ENCODE results near the gene GDI1. TPM values are rescaled to one million over a fixed set of nuclear protein-coding genes. Genes with fewer than 3 reads are reported as not detected.

Gene GDI1
- polyA plus RNA-seq, 3 donors = 15.8 to 398 (median 21.3) TPM

DNA sequence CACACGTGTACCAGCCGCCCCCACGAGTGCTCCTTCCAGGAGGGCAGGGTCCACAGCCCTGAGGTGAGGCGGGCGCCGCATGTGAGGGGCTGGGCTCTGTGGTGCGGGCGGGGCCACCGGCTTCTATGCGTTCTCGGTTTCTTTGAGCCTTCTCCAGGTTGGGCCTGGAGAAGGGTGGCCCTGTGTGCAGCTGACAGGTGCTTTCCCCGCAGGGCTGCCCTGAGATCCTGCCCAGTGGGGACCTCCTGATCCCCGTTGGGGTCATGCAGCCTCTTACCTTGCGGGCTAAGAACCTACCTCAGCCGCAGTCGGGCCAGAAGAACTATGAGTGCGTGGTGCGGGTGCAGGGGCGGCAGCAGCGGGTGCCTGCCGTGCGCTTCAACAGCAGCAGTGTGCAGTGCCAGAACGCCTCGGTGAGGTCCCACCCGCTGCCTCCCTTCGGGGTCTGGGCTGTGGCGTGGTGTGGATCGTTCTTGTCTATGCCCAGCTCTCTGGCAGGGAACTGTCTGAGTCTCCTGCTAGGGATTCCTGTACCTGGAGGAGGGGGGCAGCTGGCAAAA is 27.9 kb downstream of the GDI1 start:
- H3K27ac Mint-ChIP-seq = no peak overlapping the region
- Histone ChIP-seq H3K4me3 (replicated peaks in 1 of 3; ENCODE audit: low read depth in 2 of 3, low read length in 3 of 3) (no peak overlapping the region), H3K36me3 (replicated peaks in 1 of 2; ENCODE audit: control insufficient read depth in 1 of 2, insufficient read depth in 2 of 2, low read length in 2 of 2) (no peaks in the 10 kb centered on the region), H3K9me3 (replicated peaks in 1 of 2; ENCODE audit: control insufficient read depth in 1 of 2, insufficient read depth in 1 of 2, low read length in 2 of 2) (peaks cover 0 to 4% of the 10 kb centered on the region in 2 donors), H3K79me2 (ENCODE audit: insufficient read depth, low read length) (no peaks in the 10 kb centered on the region), H3K4me1 (ENCODE audit: control insufficient read depth in 1 of 2, insufficient read depth in 2 of 2, low read length in 2 of 2) (no peaks in the 10 kb centered on the region), H2AFZ (ENCODE audit: insufficient read depth, low read depth, low read length, poor library complexity, severe bottlenecking) (no peak overlapping the region), H3K9ac (ENCODE audit: insufficient read depth, low read length, poor library complexity, severe bottlenecking) (no peak overlapping the region), H4K20me1 (ENCODE audit: insufficient read depth, low read length) (no peaks in the 10 kb centered on the region), H3K27me3 (ENCODE audit: control insufficient read depth in 2 of 2, insufficient read depth in 2 of 2, low read length in 2 of 2) (no peaks in the 10 kb centered on the region), H3K4me2 (replicated peaks; ENCODE audit: extremely low read depth, low read length, poor library complexity, severe bottlenecking) (no peak overlapping the region), H3K27ac (ENCODE audit: low read depth in 1 of 2, low read length in 2 of 2) (no peak overlapping the region)
- WGBS (ENCODE audit: insufficient coverage) = 97% methylated on average over 16 of the region's 28 CpGs
- no peaks in the 10 kb centered on the region for H3K4me1 Mint-ChIP-seq
- peaks cover 0 to 13% (median 8%) of the 10 kb centered on the region in 3 donors for H3K27me3 Mint-ChIP-seq (ENCODE audit: low read depth in 3 of 3)
- TF ChIP-seq, protein P1, sequence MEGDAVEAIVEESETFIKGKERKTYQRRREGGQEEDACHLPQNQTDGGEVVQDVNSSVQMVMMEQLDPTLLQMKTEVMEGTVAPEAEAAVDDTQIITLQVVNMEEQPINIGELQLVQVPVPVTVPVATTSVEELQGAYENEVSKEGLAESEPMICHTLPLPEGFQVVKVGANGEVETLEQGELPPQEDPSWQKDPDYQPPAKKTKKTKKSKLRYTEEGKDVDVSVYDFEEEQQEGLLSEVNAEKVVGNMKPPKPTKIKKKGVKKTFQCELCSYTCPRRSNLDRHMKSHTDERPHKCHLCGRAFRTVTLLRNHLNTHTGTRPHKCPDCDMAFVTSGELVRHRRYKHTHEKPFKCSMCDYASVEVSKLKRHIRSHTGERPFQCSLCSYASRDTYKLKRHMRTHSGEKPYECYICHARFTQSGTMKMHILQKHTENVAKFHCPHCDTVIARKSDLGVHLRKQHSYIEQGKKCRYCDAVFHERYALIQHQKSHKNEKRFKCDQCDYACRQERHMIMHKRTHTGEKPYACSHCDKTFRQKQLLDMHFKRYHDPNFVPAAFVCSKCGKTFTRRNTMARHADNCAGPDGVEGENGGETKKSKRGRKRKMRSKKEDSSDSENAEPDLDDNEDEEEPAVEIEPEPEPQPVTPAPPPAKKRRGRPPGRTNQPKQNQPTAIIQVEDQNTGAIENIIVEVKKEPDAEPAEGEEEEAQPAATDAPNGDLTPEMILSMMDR (IDR thresholded peaks at IDR 0.05) = no peak
- no peaks in the 10 kb centered on the region for H3K36me3 Mint-ChIP-seq
- intact Hi-C loops (cut with micrococcal nuclease) = no loop called here
- no peak overlapping the region for H3K4me3 Mint-ChIP-seq
- H3K9me3 Mint-ChIP-seq = peaks cover 0 to 12% (median 6%) of the 10 kb centered on the region in 7 donors
- no peak for DNase-seq

- no peak overlapping the region for H3K27ac ChIP-seq (ENCODE audit: low read depth in 1 of 2, low read length in 2 of 2)
- no peak for DNase-seq
- no peaks in the 10 kb centered on the region for H3K36me3 ChIP-seq (replicated peaks in 1 of 2; ENCODE audit: control insufficient read depth in 1 of 2, insufficient read depth in 2 of 2, low read length in 2 of 2)
- no peak overlapping the region for H3K4me3 Mint-ChIP-seq
- peaks cover 0 to 13% (median 4%) of the 10 kb centered on the region in 3 donors for H3K27me3 Mint-ChIP-seq (ENCODE audit: low read depth in 3 of 3)
- no peak overlapping the region for H3K4me3 ChIP-seq (replicated peaks in 1 of 3; ENCODE audit: low read depth in 2 of 3, low read length in 3 of 3)
- no peaks in the 10 kb centered on the region for H4K20me1 ChIP-seq (ENCODE audit: insufficient read depth, low read length)
- intact Hi-C loops (cut with micrococcal nuclease) = no loop called here
- no peaks in the 10 kb centered on the region for H3K4me1 Mint-ChIP-seq
- TF ChIP-seq, protein P1 (IDR thresholded peaks at IDR 0.05) = no peak
- no peaks in the 10 kb centered on the region for H3K36me3 Mint-ChIP-seq
- H3K27me3 ChIP-seq (ENCODE audit: control insufficient read depth in 2 of 2, insufficient read depth in 2 of 2, low read length in 2 of 2) = no peaks in the 10 kb centered on the region
- no peak overlapping the region for H3K9ac ChIP-seq (ENCODE audit: insufficient read depth, low read length, poor library complexity, severe bottlenecking)
- H3K27ac Mint-ChIP-seq = no peak overlapping the region
- 92% methylated on average over 10 of the region's 14 CpGs for WGBS (ENCODE audit: insufficient coverage)
- H3K79me2 ChIP-seq (ENCODE audit: insufficient read depth, low read length) = no peaks in the 10 kb centered on the region
- H3K9me3 ChIP-seq (replicated peaks in 1 of 2; ENCODE audit: control insufficient read depth in 1 of 2, insufficient read depth in 1 of 2, low read length in 2 of 2) = peaks cover 0 to 4% of the 10 kb centered on the region in 2 donors
- no peaks in the 10 kb centered on the region for H3K4me1 ChIP-seq (ENCODE audit: control insufficient read depth in 1 of 2, insufficient read depth in 2 of 2, low read length in 2 of 2)
- H3K9me3 Mint-ChIP-seq = peaks cover 0 to 7% (median 4%) of the 10 kb centered on the region in 7 donors
- no peak overlapping the region for H3K4me2 ChIP-seq (replicated peaks; ENCODE audit: extremely low read depth, low read length, poor library complexity, severe bottlenecking)
- H2AFZ ChIP-seq (ENCODE audit: insufficient read depth, low read depth, low read length, poor library complexity, severe bottlenecking) = no peak overlapping the region
Observed at GRCh38 chrX:154465601-154466000, 28.6 kb downstream of the GDI1 start.
